Smooth muscle cell (in vitro differentiated cells): Measurements from ENCODE around the gene PERCC1. TPM values are rescaled to one million over a fixed set of nuclear protein-coding genes. Genes with fewer than 3 reads are reported as not detected.

ENCODE experiments used
- DNase-seq: peaks from one replicate; lab custom pipeline; 2025; ENCODE audit not compliant: unreplicated experiment; lab: John Stamatoyannopoulos, UW
- H2AFZ ChIP-seq: fragments of 200-600 bp; sonication (generic); 2 replicates; pipeline ENCODE4 v1.6.0; 2016; ENCODE audit warnings: antibody characterized with exemption, low read depth, mild to moderate bottlenecking
- H3F3A ChIP-seq: fragments of 200-600 bp; sonication (generic); 2 replicates; pipeline ENCODE4 v1.6.0; 2017; ENCODE audit warnings: antibody characterized with exemption, low read depth
- H3K27ac ChIP-seq: fragments of 200-600 bp; sonication (generic); 2 replicates; pipeline ENCODE4 v1.5.1; 2016; ENCODE audit warnings: low read depth, mild to moderate bottlenecking
- H3K27me3 ChIP-seq: fragments of 200-600 bp; sonication (generic); 2 replicates; pipeline ENCODE4 v1.6.1; 2016; ENCODE audit warnings: low read depth, mild to moderate bottlenecking
- H3K36me3 ChIP-seq: fragments of 200-600 bp; sonication (generic); 2 replicates; pipeline ENCODE4 v1.5.1; 2016; ENCODE audit warnings: low read depth
- H3K4me1 ChIP-seq: fragments of 200-600 bp; sonication (generic); 2 replicates; pipeline ENCODE4 v1.5.1; 2016; ENCODE audit warnings: low read depth
- H3K4me2 ChIP-seq: fragments of 200-600 bp; sonication (generic); 2 replicates; pipeline ENCODE4 v1.6.0; 2016; ENCODE audit warnings: mild to moderate bottlenecking
- H3K4me3 ChIP-seq: fragments of 200-600 bp; sonication (generic); 2 replicates; pipeline ENCODE4 v1.5.1; 2016; ENCODE audit warnings: mild to moderate bottlenecking
- H3K79me2 ChIP-seq: fragments of 200-600 bp; sonication (generic); 2 replicates; pipeline ENCODE4 v1.6.0; 2016; ENCODE audit warnings: low read depth, mild to moderate bottlenecking
- H3K9ac ChIP-seq: fragments of 200-600 bp; sonication (generic); 2 replicates; pipeline ENCODE4 v1.6.0; 2016; ENCODE audit warnings: low read depth
- H3K9me3 ChIP-seq: fragments of 200-600 bp; sonication (generic); replicated peaks from 2 replicates; pipeline ENCODE4 v1.5.1; 2016; ENCODE audit warnings: low read depth
- H4K20me1 ChIP-seq: fragments of 200-600 bp; sonication (generic); 2 replicates; pipeline ENCODE4 v1.6.0; 2016; ENCODE audit warnings: low read depth
- CTCF ChIP-seq: fragments of 200-600 bp; sonication (generic); IDR thresholded peaks from 2 replicates; pipeline ENCODE4 v1.5.1; 2017; ENCODE audit warnings: borderline replicate concordance, mild to moderate bottlenecking, antibody characterized with exemption; ENCODE audit not compliant: insufficient read depth, poor library complexity, severe bottlenecking
- WGBS: methylation state at CpG from one replicate; pipeline ENCODE4 v1.1.7; 2016; ENCODE audit warnings: low lambda C conversion rate; 5-methylcytosine and 5-hydroxymethylcytosine counted together
- polyA plus RNA-seq: library from polyadenylated mRNA; unstranded; fragments of >200 nt; fragmentation: Nextera tagmentation; extraction: Ambion mirVana; gene quantifications from 2 replicates; pipeline ENCODE4 v1.2.1, GENCODE V29; 2016
- total RNA-seq: library from RNA; depleted of rRNA; stranded (reverse); fragments of >200 nt; gene quantifications from 2 replicates; pipeline ENCODE4 v1.2.3, GENCODE V29; 2014

The PERCC1 gene
- total and polyA plus RNA-seq, 2 experiments from 2014 or later: not detected

GRCh38 chr16:1433756-1434155 is 2.9 kb downstream of the PERCC1 start:
- Histone ChIP-seq H3K27me3 (no peaks in the 10 kb centered on the region), H4K20me1 (no peaks in the 10 kb centered on the region), H3K9me3 (no peaks in the 10 kb centered on the region), H3K27ac (no peak overlapping the region), H2AFZ (no peak overlapping the region), H3K9ac (no peak overlapping the region), H3K4me1 (no peaks in the 10 kb centered on the region), H3F3A (no peaks in the 10 kb centered on the region), H3K36me3 (no peaks in the 10 kb centered on the region), H3K79me2 (no peaks in the 10 kb centered on the region), H3K4me2 (no peak overlapping the region), H3K4me3 (no peak overlapping the region)
- TF ChIP-seq CTCF: no peak
- DNase-seq: no peak
- WGBS: 86% methylated on average over 22 of the region's 22 CpGs

- no peak for TF ChIP-seq CTCF
- Histone ChIP-seq H4K20me1 (no peaks in the 10 kb centered on the region), H3K79me2 (no peaks in the 10 kb centered on the region), H3K4me3 (no peak overlapping the region), H3K9ac (no peak overlapping the region), H2AFZ (no peak overlapping the region), H3K4me1 (no peaks in the 10 kb centered on the region), H3F3A (no peaks in the 10 kb centered on the region), H3K4me2 (no peak overlapping the region), H3K27ac (no peak overlapping the region), H3K27me3 (no peaks in the 10 kb centered on the region), H3K36me3 (no peaks in the 10 kb centered on the region), H3K9me3 (no peaks in the 10 kb centered on the region)
- 96% methylated on average over 40 of the region's 40 CpGs for WGBS
- DNase-seq: no peak
These were observed 4.0 kb downstream of the PERCC1 start for GRCh38 chr16:1434644-1435592.

- TF ChIP-seq CTCF: no peak
- no peaks in the 10 kb centered on the region for H3F3A ChIP-seq
- no peaks in the 10 kb centered on the region for H3K36me3 ChIP-seq
- H3K4me3 ChIP-seq: no peak overlapping the region
- no peak overlapping the region for H3K9ac ChIP-seq
- H3K9me3 ChIP-seq: no peaks in the 10 kb centered on the region
- no peaks in the 10 kb centered on the region for H3K79me2 ChIP-seq
- no peak overlapping the region for H3K4me2 ChIP-seq
- no peak overlapping the region for H2AFZ ChIP-seq
- H3K27ac ChIP-seq: no peak overlapping the region
- DNase-seq: no peak
- H4K20me1 ChIP-seq: no peaks in the 10 kb centered on the region
- WGBS: 83% methylated on average over 26 of the region's 32 CpGs
- no peaks in the 10 kb centered on the region for H3K27me3 ChIP-seq
- no peaks in the 10 kb centered on the region for H3K4me1 ChIP-seq
These were observed 5.2 kb downstream of the PERCC1 start for GRCh38 chr16:1435921-1436697.
